WTC11 (cell line): ENCODE measurements around the gene PCBP3. TPM values are rescaled to one million over a fixed set of nuclear protein-coding genes. Genes with fewer than 3 reads are reported as not detected.

Experiments used
- ATAC-seq: fragments of 200-7000 bp; cut with Tn5 transposase; 2 replicates; pipeline ENCODE4 v1.10.0; 2021; ENCODE audit warnings: mild to moderate bottlenecking, moderate library complexity
- CTCF ChIA-PET: fragments of 300-600 bp; sonication (Branson Sonifier 250); formaldehyde crosslinking; loops from one replicate; lab custom pipeline; 2021; ENCODE audit warnings: antibody characterized with exemption; lab: Charles Lee
- POLR2A ChIA-PET: fragments of 350-600 bp; sonication (Branson Sonifier 250); formaldehyde crosslinking; loops from one replicate; lab custom pipeline; 2021; ENCODE audit warnings: antibody characterized with exemption; lab: Charles Lee
- DNase-seq: peaks from one replicate; pipeline ENCODE4 v3.0.0; 2021; ENCODE audit warnings: low spot score
- H3K27ac Mint-ChIP-seq: 2 replicates; pipeline ENCODE4 v1.8.0; 2021; ENCODE audit warnings: mixed read lengths
- H3K27me3 Mint-ChIP-seq: 2 replicates; pipeline ENCODE4 v1.8.0; 2021; ENCODE audit warnings: low read depth, mild to moderate bottlenecking, moderate library complexity, mixed read lengths
- H3K36me3 Mint-ChIP-seq: 2 replicates; pipeline ENCODE4 v1.8.0; 2021; ENCODE audit warnings: mixed read lengths
- H3K4me1 Mint-ChIP-seq: 2 replicates; pipeline ENCODE4 v1.8.0; 2022; ENCODE audit warnings: mixed read lengths
- H3K4me3 Mint-ChIP-seq: 2 replicates; pipeline ENCODE4 v1.8.0; 2021; ENCODE audit warnings: mild to moderate bottlenecking, moderate library complexity, mixed read lengths
- H3K9me3 Mint-ChIP-seq: 2 replicates; pipeline ENCODE4 v1.8.0; 2021; ENCODE audit warnings: mixed read lengths
- NR2C2 ChIP-seq: sonication (generic); formaldehyde crosslinking; IDR thresholded peaks from 2 replicates; pipeline ENCODE4 v1.8.0; 2022; ENCODE audit warnings: mild to moderate bottlenecking, missing genetic modification reagents
- NR3C1 ChIP-seq: sonication (generic); formaldehyde crosslinking; conservative IDR thresholded peaks from 2 replicates; pipeline ENCODE4 v1.8.1; 2023; ENCODE audit warnings: low read depth, mild to moderate bottlenecking, missing genetic modification reagents
- OVOL2 ChIP-seq: fragments of 250-450 bp; sonication (Bioruptor Pico); IDR thresholded peaks from 2 replicates; pipeline ENCODE4 v1.9.0; 2021; ENCODE audit warnings: mild to moderate bottlenecking, borderline replicate concordance
- PRRX2 ChIP-seq: fragments of 250-450 bp; sonication (Bioruptor Pico); IDR thresholded peaks from 2 replicates; pipeline ENCODE4 v1.8.0; 2021; ENCODE audit warnings: mild to moderate bottlenecking
- SMAD4 ChIP-seq: sonication (generic); formaldehyde crosslinking; IDR thresholded peaks from 2 replicates; pipeline ENCODE4 v1.8.0; 2022; ENCODE audit warnings: mild to moderate bottlenecking, missing genetic modification reagents
- SOX15 ChIP-seq: fragments of 250-450 bp; sonication (Bioruptor Pico); IDR thresholded peaks from 2 replicates; pipeline ENCODE4 v1.9.0; 2021; ENCODE audit warnings: mild to moderate bottlenecking
- ZNF263 ChIP-seq: sonication (generic); formaldehyde crosslinking; IDR thresholded peaks from 2 replicates; pipeline ENCODE4 v1.8.1; 2022; ENCODE audit warnings: low read depth, mild to moderate bottlenecking, moderate library complexity, missing genetic modification reagents
- total RNA-seq: library from RNA; stranded (reverse); gene quantifications from 3 replicates; pipeline ENCODE4 v1.2.3, GENCODE V29; 2021
- TF ChIP-seq, protein P1 (sequence below): sonication (generic); formaldehyde crosslinking; IDR thresholded peaks from 2 replicates; pipeline ENCODE4 v1.8.1; 2023; ENCODE audit warnings: mild to moderate bottlenecking, missing genetic modification reagents
- TF ChIP-seq, protein P2 (sequence below): sonication (generic); formaldehyde crosslinking; IDR thresholded peaks from 2 replicates; pipeline ENCODE4 v1.8.0; 2022; ENCODE audit warnings: mild to moderate bottlenecking, missing genetic modification reagents
- TF ChIP-seq, protein P3 (sequence below): fragments of 250-450 bp; sonication (Bioruptor Pico); IDR thresholded peaks from 2 replicates; pipeline ENCODE4 v1.9.0; 2021; ENCODE audit warnings: moderate library complexity, mild to moderate bottlenecking, inconsistent platforms, borderline replicate concordance
- TF ChIP-seq, protein P4 (sequence below): sonication (generic); formaldehyde crosslinking; IDR thresholded peaks from 2 replicates; pipeline ENCODE4 v1.8.0; 2023; ENCODE audit warnings: mild to moderate bottlenecking, missing genetic modification reagents
- TF ChIP-seq, protein P5 (sequence below): sonication (generic); formaldehyde crosslinking; IDR thresholded peaks from 2 replicates; pipeline ENCODE4 v1.8.1; 2023; ENCODE audit warnings: mild to moderate bottlenecking, missing genetic modification reagents
- TF ChIP-seq, protein P6 (sequence below): sonication (generic); formaldehyde crosslinking; IDR thresholded peaks from 2 replicates; pipeline ENCODE4 v1.8.1; 2022; ENCODE audit warnings: mild to moderate bottlenecking, moderate library complexity, missing genetic modification reagents
- TF ChIP-seq, protein P7 (sequence below): sonication (generic); formaldehyde crosslinking; conservative IDR thresholded peaks from 2 replicates; pipeline ENCODE4 v1.8.1; 2022; ENCODE audit warnings: mild to moderate bottlenecking, missing genetic modification reagents

The PCBP3 gene
- total RNA-seq, 1 experiment from 2014 or later, result 8.5 TPM

DNA sequence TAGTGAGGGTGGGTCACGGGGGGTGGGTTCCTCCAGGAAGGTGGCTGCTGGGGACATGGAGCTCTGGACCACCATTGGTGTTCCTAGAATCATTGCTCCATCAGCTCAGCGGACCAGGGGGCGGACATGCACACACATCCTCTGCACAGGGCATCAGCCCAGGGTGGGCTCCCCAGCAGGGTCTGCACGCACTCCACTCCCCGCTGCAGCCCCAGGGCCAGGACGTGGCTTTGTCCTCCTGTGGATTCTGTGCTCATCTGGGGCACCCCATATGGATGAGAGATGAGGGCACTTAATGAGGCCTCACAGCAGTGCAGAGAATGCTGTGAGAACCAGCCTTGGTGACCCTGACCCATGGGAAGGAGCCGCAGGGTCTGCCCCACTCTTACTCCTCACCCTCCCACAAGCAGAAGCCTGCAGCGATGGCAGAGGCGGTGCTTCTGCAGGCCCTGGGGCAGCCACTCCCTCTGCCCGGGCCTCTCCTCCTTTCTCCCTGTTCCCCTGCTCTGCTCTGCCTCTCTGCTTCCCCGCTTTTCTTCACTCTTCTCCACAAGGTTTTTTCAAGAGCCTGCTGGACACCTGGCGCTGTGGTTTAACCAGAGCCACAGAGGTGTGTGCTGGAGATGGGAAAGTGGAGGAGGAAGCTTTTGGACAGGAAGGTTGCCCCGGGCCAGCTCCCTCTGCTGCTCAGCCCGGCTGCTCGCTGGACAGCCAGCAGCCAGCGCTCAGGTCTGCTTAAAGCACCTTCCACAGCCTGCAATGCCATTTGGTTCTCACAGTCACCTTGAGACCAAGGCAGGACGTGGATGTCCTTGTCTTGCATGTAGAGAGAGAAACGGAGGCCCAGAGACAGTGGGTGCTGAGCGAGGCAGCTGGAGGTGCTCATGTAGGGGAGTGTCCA lies 26.3 kb upstream of the PCBP3 start:
- no peak for TF ChIP-seq PRRX2 (CRISPR knock-in tag)
- TF ChIP-seq, protein P1, sequence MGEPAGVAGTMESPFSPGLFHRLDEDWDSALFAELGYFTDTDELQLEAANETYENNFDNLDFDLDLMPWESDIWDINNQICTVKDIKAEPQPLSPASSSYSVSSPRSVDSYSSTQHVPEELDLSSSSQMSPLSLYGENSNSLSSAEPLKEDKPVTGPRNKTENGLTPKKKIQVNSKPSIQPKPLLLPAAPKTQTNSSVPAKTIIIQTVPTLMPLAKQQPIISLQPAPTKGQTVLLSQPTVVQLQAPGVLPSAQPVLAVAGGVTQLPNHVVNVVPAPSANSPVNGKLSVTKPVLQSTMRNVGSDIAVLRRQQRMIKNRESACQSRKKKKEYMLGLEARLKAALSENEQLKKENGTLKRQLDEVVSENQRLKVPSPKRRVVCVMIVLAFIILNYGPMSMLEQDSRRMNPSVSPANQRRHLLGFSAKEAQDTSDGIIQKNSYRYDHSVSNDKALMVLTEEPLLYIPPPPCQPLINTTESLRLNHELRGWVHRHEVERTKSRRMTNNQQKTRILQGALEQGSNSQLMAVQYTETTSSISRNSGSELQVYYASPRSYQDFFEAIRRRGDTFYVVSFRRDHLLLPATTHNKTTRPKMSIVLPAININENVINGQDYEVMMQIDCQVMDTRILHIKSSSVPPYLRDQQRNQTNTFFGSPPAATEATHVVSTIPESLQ (CRISPR knock-in tag), result no peak
- no peak for TF ChIP-seq ZNF263 (CRISPR knock-in tag)
- TF ChIP-seq, protein P2, sequence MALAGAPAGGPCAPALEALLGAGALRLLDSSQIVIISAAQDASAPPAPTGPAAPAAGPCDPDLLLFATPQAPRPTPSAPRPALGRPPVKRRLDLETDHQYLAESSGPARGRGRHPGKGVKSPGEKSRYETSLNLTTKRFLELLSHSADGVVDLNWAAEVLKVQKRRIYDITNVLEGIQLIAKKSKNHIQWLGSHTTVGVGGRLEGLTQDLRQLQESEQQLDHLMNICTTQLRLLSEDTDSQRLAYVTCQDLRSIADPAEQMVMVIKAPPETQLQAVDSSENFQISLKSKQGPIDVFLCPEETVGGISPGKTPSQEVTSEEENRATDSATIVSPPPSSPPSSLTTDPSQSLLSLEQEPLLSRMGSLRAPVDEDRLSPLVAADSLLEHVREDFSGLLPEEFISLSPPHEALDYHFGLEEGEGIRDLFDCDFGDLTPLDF (CRISPR knock-in tag), result no peak
- no peak for TF ChIP-seq NR3C1 (CRISPR knock-in tag)
- TF ChIP-seq SOX15, result no peak
- TF ChIP-seq, protein P3, sequence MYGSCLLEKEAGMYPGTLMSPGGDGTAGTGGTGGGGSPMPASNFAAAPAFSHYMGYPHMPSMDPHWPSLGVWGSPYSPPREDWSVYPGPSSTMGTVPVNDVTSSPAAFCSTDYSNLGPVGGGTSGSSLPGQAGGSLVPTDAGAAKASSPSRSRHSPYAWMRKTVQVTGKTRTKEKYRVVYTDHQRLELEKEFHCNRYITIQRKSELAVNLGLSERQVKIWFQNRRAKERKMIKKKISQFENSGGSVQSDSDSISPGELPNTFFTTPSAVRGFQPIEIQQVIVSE, result no peak
- TF ChIP-seq OVOL2 (CRISPR knock-in tag), result no peak
- ChIA-PET POLR2A (no interaction called here), CTCF (interaction anchor here (1.4 kb wide), 1 partner anchor 61 kb away, joined by 3 read pairs; no protein-coding TSS in a partner anchor)
- ATAC-seq, result peak; percentile 78
- Mint-ChIP-seq H3K36me3 (0 out of 2 replicates have a peak, but pooled peaks cover 3% of the 10 kb centered on the region), H3K9me3 (peaks cover 7% of the 10 kb centered on the region), H3K4me1 (peaks cover 6% of the 10 kb centered on the region), H3K27me3 (peaks cover 10% of the 10 kb centered on the region), H3K4me3 (no peak overlapping the region), H3K27ac (no peak overlapping the region)
- no peak for DNase-seq

DNA sequence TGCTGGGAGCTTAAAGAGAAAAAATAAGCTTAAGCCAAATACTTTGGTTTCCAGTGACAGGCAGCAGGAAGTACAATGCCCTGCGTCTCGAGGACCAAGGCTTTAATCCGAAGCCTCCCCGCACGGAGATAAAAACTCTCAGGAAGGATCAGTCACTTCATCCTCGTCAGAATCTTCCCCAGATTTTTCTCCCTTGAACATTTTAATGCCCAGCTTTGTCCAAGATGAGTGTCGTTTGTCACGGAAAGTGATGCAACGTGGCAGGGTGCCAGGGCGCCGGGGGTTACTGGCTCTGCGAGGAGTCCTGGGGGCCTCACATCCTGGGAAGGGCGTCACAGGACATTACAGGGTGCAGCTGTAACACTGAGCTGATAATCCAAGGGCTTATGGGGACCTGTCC lies 25.2 kb upstream of the PCBP3 start:
- ATAC-seq, result no peak
- Mint-ChIP-seq H3K9me3 (peaks cover 7% of the 10 kb centered on the region), H3K36me3 (0 out of 2 replicates have a peak, but pooled peaks cover 3% of the 10 kb centered on the region), H3K4me3 (no peak overlapping the region), H3K4me1 (peaks cover 6% of the 10 kb centered on the region), H3K27me3 (peaks cover 10% of the 10 kb centered on the region), H3K27ac (no peak overlapping the region)
- ChIA-PET CTCF (interaction anchor here (1.4 kb wide), 1 partner anchor 62 kb away, joined by 3 read pairs; no protein-coding TSS in a partner anchor), POLR2A (no interaction called here)
- TF ChIP-seq, protein P4, sequence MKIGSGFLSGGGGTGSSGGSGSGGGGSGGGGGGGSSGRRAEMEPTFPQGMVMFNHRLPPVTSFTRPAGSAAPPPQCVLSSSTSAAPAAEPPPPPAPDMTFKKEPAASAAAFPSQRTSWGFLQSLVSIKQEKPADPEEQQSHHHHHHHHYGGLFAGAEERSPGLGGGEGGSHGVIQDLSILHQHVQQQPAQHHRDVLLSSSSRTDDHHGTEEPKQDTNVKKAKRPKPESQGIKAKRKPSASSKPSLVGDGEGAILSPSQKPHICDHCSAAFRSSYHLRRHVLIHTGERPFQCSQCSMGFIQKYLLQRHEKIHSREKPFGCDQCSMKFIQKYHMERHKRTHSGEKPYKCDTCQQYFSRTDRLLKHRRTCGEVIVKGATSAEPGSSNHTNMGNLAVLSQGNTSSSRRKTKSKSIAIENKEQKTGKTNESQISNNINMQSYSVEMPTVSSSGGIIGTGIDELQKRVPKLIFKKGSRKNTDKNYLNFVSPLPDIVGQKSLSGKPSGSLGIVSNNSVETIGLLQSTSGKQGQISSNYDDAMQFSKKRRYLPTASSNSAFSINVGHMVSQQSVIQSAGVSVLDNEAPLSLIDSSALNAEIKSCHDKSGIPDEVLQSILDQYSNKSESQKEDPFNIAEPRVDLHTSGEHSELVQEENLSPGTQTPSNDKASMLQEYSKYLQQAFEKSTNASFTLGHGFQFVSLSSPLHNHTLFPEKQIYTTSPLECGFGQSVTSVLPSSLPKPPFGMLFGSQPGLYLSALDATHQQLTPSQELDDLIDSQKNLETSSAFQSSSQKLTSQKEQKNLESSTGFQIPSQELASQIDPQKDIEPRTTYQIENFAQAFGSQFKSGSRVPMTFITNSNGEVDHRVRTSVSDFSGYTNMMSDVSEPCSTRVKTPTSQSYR, result no peak
- TF ChIP-seq SMAD4 (CRISPR knock-in tag), result no peak
- DNase-seq, result no peak

DNA sequence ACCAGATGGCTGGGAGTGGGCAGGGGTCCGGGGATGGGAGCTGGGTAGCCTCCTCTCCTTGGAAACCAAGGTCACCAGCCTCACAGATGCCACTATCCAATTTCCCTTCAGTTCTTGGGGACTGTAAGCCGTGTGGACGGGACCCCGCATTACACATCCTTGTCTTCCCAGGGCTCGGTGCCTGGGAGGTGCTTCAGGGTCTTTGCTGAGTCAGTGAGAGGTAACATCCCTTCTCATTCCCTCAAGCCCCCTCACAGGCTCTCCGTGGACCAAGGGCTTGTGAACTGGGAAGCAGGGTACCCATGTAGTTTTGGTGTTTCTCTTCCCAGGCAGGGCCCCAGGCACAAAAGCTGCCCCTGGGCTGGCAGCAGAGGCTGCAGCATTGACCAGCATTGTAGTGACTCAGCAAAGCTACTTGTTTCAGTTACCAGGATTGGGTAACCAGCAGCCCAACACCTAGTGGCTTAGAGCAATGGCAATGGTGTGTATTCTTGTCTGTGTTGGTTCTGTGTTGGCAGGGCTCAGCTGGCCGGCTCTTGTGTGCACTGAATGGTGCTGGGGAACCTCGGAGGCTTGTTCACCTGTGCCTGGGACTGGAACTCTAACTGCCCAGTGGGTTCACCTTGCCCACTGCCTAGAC lies 24.6 kb upstream of the PCBP3 start:
- Mint-ChIP-seq H3K36me3 (0 out of 2 replicates have a peak, but pooled peaks cover 3% of the 10 kb centered on the region), H3K27ac (no peak overlapping the region), H3K27me3 (peaks cover 10% of the 10 kb centered on the region), H3K9me3 (peaks cover 7% of the 10 kb centered on the region), H3K4me1 (peaks cover 6% of the 10 kb centered on the region), H3K4me3 (no peak overlapping the region)
- no peak for ATAC-seq
- peak; percentile 4 for DNase-seq
- ChIA-PET POLR2A (no interaction called here), CTCF (no interaction called here)
- no peak for TF ChIP-seq NR3C1 (CRISPR knock-in tag)
- no peak for TF ChIP-seq NR2C2
- TF ChIP-seq, protein P5, sequence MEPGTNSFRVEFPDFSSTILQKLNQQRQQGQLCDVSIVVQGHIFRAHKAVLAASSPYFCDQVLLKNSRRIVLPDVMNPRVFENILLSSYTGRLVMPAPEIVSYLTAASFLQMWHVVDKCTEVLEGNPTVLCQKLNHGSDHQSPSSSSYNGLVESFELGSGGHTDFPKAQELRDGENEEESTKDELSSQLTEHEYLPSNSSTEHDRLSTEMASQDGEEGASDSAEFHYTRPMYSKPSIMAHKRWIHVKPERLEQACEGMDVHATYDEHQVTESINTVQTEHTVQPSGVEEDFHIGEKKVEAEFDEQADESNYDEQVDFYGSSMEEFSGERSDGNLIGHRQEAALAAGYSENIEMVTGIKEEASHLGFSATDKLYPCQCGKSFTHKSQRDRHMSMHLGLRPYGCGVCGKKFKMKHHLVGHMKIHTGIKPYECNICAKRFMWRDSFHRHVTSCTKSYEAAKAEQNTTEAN (CRISPR knock-in tag), result no peak
- TF ChIP-seq ZNF263 (CRISPR knock-in tag), result no peak
- TF ChIP-seq, protein P6, sequence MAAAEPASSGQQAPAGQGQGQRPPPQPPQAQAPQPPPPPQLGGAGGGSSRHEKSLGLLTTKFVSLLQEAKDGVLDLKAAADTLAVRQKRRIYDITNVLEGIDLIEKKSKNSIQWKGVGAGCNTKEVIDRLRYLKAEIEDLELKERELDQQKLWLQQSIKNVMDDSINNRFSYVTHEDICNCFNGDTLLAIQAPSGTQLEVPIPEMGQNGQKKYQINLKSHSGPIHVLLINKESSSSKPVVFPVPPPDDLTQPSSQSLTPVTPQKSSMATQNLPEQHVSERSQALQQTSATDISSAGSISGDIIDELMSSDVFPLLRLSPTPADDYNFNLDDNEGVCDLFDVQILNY (CRISPR knock-in tag), result no peak
- TF ChIP-seq, protein P7, sequence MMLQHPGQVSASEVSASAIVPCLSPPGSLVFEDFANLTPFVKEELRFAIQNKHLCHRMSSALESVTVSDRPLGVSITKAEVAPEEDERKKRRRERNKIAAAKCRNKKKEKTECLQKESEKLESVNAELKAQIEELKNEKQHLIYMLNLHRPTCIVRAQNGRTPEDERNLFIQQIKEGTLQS (CRISPR knock-in tag), result no peak
